ENCODE measurements around the gene ZNF143.
"Not testable (repeated sequence)": the region's sequence is repeated elsewhere in the genome, so short reads cannot be mapped to it uniquely, and the experiment has no call there.

Gene ZNF143

DNA sequence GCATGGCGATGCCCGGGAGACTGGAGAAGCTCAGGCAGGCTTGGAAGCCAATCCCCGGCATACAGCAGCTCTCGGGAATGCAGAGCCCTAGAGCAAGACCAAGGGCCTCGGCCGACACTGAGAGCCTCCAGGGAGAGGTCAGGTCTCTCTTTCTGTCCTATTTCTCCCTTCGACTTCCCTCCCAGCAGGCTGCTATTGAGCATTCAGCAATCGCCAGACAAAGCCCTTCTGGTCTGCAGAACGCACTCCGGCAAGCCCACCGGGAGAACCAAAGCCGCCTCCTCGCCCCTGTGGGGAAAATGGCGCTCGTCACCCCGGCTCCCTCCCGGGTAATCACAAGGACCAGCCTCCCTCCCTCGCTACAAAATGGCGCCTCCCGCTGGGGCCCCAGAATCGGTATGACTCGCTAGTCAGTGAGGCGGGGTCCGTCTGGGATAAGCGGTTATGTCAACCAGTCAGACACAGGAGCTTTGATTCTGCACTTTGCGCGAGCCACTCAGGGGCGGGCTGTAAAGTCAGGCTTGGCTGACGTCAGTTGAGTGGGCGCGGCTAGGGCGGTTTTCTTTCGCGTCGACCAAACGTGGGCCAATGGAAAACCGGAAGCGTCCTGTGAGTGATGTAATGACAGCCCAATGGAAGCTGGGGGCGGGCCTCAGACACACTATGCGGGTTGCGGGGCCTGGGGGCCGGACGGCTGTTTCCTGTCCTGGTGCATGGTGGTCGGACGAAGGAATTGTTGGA, at the start of gene ZNF143:
TSS of gene ZNF143 (plus strand) at position 691 of the 741 bp plus-strand sequence. CDS start 10,297 bp downstream, outside the sequence.
- DNase-seq (ENCODE audit: low read depth), result peak; percentile 100
- H3K4me3 ChIP-seq (ENCODE audit: control insufficient read depth, low read depth, low read length), result peak within 1 kb of the TSS; percentile 79
- TF ChIP-seq, protein P1, sequence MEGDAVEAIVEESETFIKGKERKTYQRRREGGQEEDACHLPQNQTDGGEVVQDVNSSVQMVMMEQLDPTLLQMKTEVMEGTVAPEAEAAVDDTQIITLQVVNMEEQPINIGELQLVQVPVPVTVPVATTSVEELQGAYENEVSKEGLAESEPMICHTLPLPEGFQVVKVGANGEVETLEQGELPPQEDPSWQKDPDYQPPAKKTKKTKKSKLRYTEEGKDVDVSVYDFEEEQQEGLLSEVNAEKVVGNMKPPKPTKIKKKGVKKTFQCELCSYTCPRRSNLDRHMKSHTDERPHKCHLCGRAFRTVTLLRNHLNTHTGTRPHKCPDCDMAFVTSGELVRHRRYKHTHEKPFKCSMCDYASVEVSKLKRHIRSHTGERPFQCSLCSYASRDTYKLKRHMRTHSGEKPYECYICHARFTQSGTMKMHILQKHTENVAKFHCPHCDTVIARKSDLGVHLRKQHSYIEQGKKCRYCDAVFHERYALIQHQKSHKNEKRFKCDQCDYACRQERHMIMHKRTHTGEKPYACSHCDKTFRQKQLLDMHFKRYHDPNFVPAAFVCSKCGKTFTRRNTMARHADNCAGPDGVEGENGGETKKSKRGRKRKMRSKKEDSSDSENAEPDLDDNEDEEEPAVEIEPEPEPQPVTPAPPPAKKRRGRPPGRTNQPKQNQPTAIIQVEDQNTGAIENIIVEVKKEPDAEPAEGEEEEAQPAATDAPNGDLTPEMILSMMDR (IDR thresholded peaks at IDR 0.05; ENCODE audit: control insufficient read depth, insufficient read depth, low read depth, low read length, missing control alignments), result no peak

DNA sequence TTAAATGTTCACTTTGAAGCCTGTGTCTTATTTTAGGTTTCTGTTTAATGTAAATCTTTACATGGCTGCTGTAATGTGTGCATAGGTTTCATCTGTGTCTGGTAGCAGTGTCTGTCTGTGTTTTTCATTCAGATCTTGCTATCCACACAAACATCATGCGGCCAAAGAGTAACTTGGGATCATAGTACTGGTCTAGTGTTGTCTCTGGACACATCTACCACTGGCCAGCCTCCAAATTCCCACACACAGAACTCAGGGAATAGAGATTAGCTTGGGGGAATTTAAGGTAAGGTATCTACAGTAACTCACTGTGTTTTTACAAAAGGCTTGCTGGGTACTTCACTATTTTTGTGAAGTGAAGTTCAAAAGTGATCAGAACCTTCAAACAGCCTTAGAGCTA, 32.1 kb upstream of the ZNF143 start:
- H3K4me3 ChIP-seq (ENCODE audit: control insufficient read depth, low read depth, low read length), result no peak overlapping the region
- TF ChIP-seq, protein P1 (IDR thresholded peaks at IDR 0.05; ENCODE audit: control insufficient read depth, insufficient read depth, low read depth, low read length, missing control alignments), result no peak
- DNase-seq (ENCODE audit: low read depth), result no peak

DNA sequence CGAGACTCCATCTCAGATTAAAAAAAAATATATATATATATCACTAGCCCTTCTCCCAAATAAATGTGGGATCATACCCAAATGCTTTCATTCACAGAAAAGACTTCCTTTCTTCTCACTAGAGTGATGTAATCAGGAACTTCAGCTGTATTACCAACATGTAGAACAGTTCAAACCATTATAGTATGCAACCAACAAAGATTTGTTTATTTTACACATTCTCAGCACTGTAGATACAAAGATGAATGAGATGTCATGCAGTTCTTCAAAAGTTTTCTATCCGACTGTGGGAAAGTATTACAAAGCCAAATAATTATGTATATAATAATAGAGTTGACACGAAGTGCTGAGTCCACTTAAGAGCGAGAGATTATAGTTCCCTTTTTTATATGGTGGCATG, 22.2 kb upstream of the ZNF143 start:
- H3K4me3 ChIP-seq (ENCODE audit: control insufficient read depth, low read depth, low read length), result no peak overlapping the region
- TF ChIP-seq, protein P1 (IDR thresholded peaks at IDR 0.05; ENCODE audit: control insufficient read depth, insufficient read depth, low read depth, low read length, missing control alignments), result no peak
- no peak for DNase-seq (ENCODE audit: low read depth)

DNA sequence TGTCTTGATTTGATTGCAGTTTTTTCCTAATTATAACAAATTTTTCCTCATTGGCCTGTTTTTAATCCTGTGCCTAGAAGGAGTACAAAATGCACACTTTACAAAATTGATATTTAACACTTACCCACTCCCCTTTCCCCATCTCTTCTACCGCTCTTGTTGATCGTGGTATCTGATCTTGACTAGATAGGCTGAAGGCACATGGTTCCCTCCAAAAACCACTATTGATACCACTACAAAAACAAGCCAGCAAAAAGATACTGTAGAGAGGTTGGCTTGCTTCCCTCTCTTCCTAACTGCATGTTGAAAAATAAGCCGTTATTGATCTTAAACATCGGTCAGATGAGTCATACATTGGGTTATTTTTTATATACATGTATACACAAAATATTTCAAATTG, 14.6 kb upstream of the ZNF143 start:
- no peak for DNase-seq (ENCODE audit: low read depth)
- TF ChIP-seq, protein P1 (IDR thresholded peaks at IDR 0.05; ENCODE audit: control insufficient read depth, insufficient read depth, low read depth, low read length, missing control alignments), result no peak

DNA sequence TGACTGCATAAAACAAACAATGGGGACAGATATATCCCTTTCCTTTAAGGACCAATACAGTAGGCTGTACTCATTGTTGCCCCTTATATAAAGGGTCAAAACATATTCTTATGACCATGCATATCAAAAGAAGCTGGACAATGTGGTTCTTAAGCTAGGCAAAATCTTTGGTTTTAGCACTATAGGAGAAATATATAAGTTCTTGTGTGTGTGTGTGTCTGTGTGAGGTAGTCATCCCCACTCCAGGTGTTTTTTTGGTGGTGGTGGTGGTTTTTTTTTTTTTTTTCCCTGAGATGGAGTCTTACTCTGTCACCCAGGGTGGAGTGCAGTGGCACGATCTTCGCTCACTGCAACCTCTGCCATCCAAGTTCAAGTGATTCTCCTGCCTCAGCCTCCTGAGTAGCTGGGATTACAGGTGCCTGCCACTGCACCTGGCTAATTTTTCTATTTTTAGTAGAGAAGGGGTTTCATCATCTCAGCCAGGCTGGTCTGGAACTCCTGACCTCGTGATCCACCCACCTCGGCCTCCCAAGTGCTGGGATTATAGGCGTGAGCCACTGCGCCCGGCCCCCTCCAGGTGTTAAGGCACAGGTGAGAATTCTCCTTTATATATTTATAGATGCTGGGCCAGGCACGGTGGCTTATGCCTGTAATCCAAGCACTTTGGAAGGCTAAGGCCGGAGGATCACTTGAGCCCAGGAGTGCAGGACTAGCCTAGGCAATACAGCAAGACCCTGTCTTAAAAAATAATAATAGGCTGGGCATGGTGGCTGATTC, 12.0 kb upstream of the ZNF143 start:
- DNase-seq (ENCODE audit: low read depth), result no peak
- TF ChIP-seq, protein P1 (IDR thresholded peaks at IDR 0.05; ENCODE audit: control insufficient read depth, insufficient read depth, low read depth, low read length, missing control alignments), result no peak
- H3K4me3 ChIP-seq (ENCODE audit: control insufficient read depth, low read depth, low read length), result no peak overlapping the region

More for the DNA sequence above, 14.6 kb upstream of the ZNF143 start:
- H3K4me3 ChIP-seq (ENCODE audit: control insufficient read depth, low read depth, low read length), result no peak overlapping the region

DNA sequence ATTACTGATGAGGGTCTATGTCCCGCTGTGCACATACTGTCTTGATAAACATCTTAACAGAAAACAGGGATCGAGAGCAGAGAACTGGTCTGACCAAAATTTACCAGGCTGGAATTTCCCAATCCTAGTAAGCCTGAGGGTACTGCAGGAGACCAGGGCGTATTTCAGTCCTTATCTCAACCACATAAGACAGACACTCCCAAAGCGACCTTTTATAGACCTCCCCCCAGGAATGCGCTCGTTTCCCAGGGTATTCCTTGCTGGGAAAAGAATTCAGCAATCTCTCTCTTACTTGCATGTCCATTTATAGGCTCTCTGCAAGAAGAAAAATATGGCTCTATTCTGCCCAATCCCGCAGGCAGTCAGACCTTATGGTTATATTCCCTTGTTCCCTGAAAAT, 8.8 kb upstream of the ZNF143 start:
- not testable (repeated sequence) for H3K4me3 ChIP-seq (ENCODE audit: control insufficient read depth, low read depth, low read length); DNase-seq (ENCODE audit: low read depth)

DNA sequence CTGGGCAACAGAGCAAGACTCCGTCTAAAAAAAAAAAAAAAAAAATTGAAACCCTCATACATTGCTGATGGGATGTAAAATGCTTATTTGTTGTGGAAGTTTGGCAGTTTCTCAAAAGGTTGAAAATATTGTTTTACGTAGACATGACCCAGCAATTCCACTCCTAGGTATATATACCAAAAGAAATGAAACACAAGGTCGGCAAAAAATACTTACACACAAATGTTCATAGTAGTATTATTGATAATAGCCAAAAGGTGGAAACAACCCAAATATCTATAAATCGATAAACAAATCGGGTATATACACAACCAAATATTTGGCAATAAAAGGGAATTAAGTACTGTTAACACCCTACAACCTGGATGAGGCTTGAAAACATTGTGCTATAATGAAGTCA, 5.1 kb upstream of the ZNF143 start:
- DNase-seq (ENCODE audit: low read depth), result no peak

More for the DNA sequence above, 5.1 kb upstream of the ZNF143 start:
- H3K4me3 ChIP-seq (ENCODE audit: control insufficient read depth, low read depth, low read length), result no peak overlapping the region
- TF ChIP-seq, protein P1 (IDR thresholded peaks at IDR 0.05; ENCODE audit: control insufficient read depth, insufficient read depth, low read depth, low read length, missing control alignments), result no peak
